ENCODE measurements around the gene LRRC56. TPM values are rescaled to one million over a fixed set of nuclear protein-coding genes. Genes with fewer than 3 reads are reported as not detected.

LRRC56 gene
- total RNA-seq, 1 donor from 2014 or later = 7.6 TPM

GRCh38 chr11:559712-560304, 22.5 kb downstream of the LRRC56 start:
- H3K4me1 ChIP-seq = peaks cover 49% of the 10 kb centered on the region
- H3K9me3 ChIP-seq = no peaks in the 10 kb centered on the region
- DNase-seq = no peak
- H3K27ac ChIP-seq = peak overlapping the region; percentile 89
- H3K4me3 ChIP-seq = peak overlapping the region; percentile 73
- H3K27me3 ChIP-seq (ENCODE audit: low read depth) = peaks cover 41% of the 10 kb centered on the region
- peaks cover 7% of the 10 kb centered on the region for H3K36me3 ChIP-seq
- no peak for ATAC-seq
- no peak for TF ChIP-seq CTCF (IDR thresholded peaks at IDR 0.05)
- intact Hi-C loops (cut with DNase I) = no loop called here

GRCh38 chr11:560305-561147, 23.2 kb downstream of the LRRC56 start, which contains the start of the genes LMNTD2 and RASSF7:
TSS of gene LMNTD2 (minus strand) at chr11:560738. CDS start at chr11:560716, 22 bp downstream.
TSS of gene RASSF7 (plus strand) at chr11:560970. CDS start at chr11:561769, 799 bp downstream.
- TF ChIP-seq CTCF (IDR thresholded peaks at IDR 0.05) = no peak
- H3K36me3 ChIP-seq = peaks cover 7% of the 10 kb centered on the region
- H3K27ac ChIP-seq = peak within 1 kb of the TSS; percentile 91
- H3K9me3 ChIP-seq = no peaks in the 10 kb centered on the region
- H3K4me1 ChIP-seq = peaks cover 44% of the 10 kb centered on the region
- H3K27me3 ChIP-seq (ENCODE audit: low read depth) = peaks cover 36% of the 10 kb centered on the region
- ATAC-seq = peak; percentile 91 to 94
- intact Hi-C loops (cut with DNase I) = no loop called here
- H3K4me3 ChIP-seq = peak within 1 kb of the TSS; percentile 73
- peak; percentile 90 for DNase-seq

GRCh38 chr11:561148-562003, 24.0 kb downstream of the LRRC56 start:
- peaks cover 7% of the 10 kb centered on the region for H3K36me3 ChIP-seq
- DNase-seq (peak; percentile 90), ATAC-seq (peak; percentile 76 to 77)
- H3K9me3 ChIP-seq = no peaks in the 10 kb centered on the region
- peak overlapping the region; percentile 73 for H3K4me3 ChIP-seq
- peaks cover 40% of the 10 kb centered on the region for H3K4me1 ChIP-seq
- peaks cover 27% of the 10 kb centered on the region for H3K27me3 ChIP-seq (ENCODE audit: low read depth)
- peak overlapping the region; percentile 91 for H3K27ac ChIP-seq
- intact Hi-C loops (cut with DNase I) = no loop called here
- TF ChIP-seq CTCF (IDR thresholded peaks at IDR 0.05) = no peak

GRCh38 chr11:562046-562645, 24.8 kb downstream of the LRRC56 start:
- intact Hi-C loops (cut with DNase I) = no loop called here

More at GRCh38 chr11:562046-562645, 24.8 kb downstream of the LRRC56 start:
- no peaks in the 10 kb centered on the region for H3K9me3 ChIP-seq
- H3K27ac ChIP-seq = peak overlapping the region; percentile 91
- H3K27me3 ChIP-seq (ENCODE audit: low read depth) = peaks cover 20% of the 10 kb centered on the region
- H3K36me3 ChIP-seq = peaks cover 7% of the 10 kb centered on the region
- peak overlapping the region; percentile 73 for H3K4me3 ChIP-seq
- ATAC-seq (no peak), DNase-seq (no peak)
- TF ChIP-seq CTCF (IDR thresholded peaks at IDR 0.05) = no peak
- peaks cover 42% of the 10 kb centered on the region for H3K4me1 ChIP-seq
